Caco-2 (cell line): Measurements from ENCODE around the gene IRF2BP2. TPM values are rescaled to one million over a fixed set of nuclear protein-coding genes. Genes with fewer than 3 reads are reported as not detected.

Source experiments
- BruUV-seq: library from RNA; stranded (reverse); fragments of 400-500 nt; replicated peaks from 2 replicates; lab custom pipeline; 2021; lab: Mats Ljungman, UMichigan
- CTCF ChIA-PET: fragments of 300-600 bp; sonication (Branson Sonifier 250); formaldehyde crosslinking; loops from one replicate; lab custom pipeline; 2022; ENCODE audit warnings: antibody characterized with exemption; lab: Charles Lee
- POLR2A ChIA-PET: fragments of 300-600 bp; sonication (Branson Sonifier 250); formaldehyde crosslinking; loops from one replicate; lab custom pipeline; 2022; ENCODE audit warnings: antibody characterized with exemption; lab: Charles Lee
- DNase-seq, 2 experiments: peaks; one replicate each; pipeline versions ENCODE4 v3.0.0 to v3.0.0-alpha.2; 2020 to 2022
- H3K27me3 ChIP-seq: replicated peaks from 2 replicates; pipeline ENCODE4 v1.6.0; 2011; ENCODE audit warnings: low read length; ENCODE audit not compliant: control insufficient read depth, insufficient read depth
- H3K36me3 ChIP-seq: 2 replicates; pipeline ENCODE4 v1.5.1; 2011; ENCODE audit warnings: low read length; ENCODE audit not compliant: control insufficient read depth, insufficient read depth
- H3K4me1 ChIP-seq: fragments of 250-450 bp; sonication (Bioruptor Pico); 2 replicates; pipeline ENCODE4 v1.5.1; 2020; ENCODE audit warnings: mild to moderate bottlenecking
- H3K4me3 ChIP-seq: 2 replicates; pipeline ENCODE4 v1.5.1; 2011; ENCODE audit warnings: low read depth, mild to moderate bottlenecking, control low read depth, low read length
- H3K9me3 ChIP-seq: fragments of 250-450 bp; sonication (Bioruptor Pico); 2 replicates; pipeline ENCODE4 v1.5.1; 2020; ENCODE audit warnings: mild to moderate bottlenecking, moderate library complexity
- H3K27ac Mint-ChIP-seq: one replicate; pipeline ENCODE4 v1.8.0; 2022; ENCODE audit warnings: mixed read lengths; ENCODE audit not compliant: unreplicated experiment
- H3K27me3 Mint-ChIP-seq: one replicate; pipeline ENCODE4 v1.8.0; 2022; ENCODE audit warnings: mixed read lengths; ENCODE audit not compliant: insufficient read depth, unreplicated experiment
- H3K36me3 Mint-ChIP-seq: one replicate; pipeline ENCODE4 v1.8.0; 2022; ENCODE audit warnings: mild to moderate bottlenecking, mixed read lengths; ENCODE audit not compliant: insufficient read depth, unreplicated experiment
- H3K4me1 Mint-ChIP-seq: one replicate; pipeline ENCODE4 v1.8.0; 2022; ENCODE audit warnings: low read depth, mixed read lengths; ENCODE audit not compliant: unreplicated experiment
- H3K4me3 Mint-ChIP-seq: one replicate; pipeline ENCODE4 v1.8.0; 2022; ENCODE audit warnings: mild to moderate bottlenecking, moderate library complexity, mixed read lengths; ENCODE audit not compliant: unreplicated experiment
- H3K9me3 Mint-ChIP-seq: one replicate; pipeline ENCODE4 v1.8.0; 2022; ENCODE audit warnings: mixed read lengths; ENCODE audit not compliant: unreplicated experiment
- intact Hi-C: fragments of 100-400 bp; cut with micrococcal nuclease; formaldehyde crosslinking; loops from one replicate; pipeline ENCODE4 v1.10.0; 2022; ENCODE audit not compliant: unreplicated experiment
- total RNA-seq: library from RNA; stranded (reverse); gene quantifications from 2 replicates; pipeline ENCODE4 v1.2.3, GENCODE V29; 2022
- TF ChIP-seq, protein P1 (sequence below), 2 experiments: fragments of 200-600 bp in 1 of 2; IDR thresholded peaks; 1 replicate in 1 of 2; 2 replicates in 1 of 2; pipeline versions ENCODE4 v1.5.1 to v1.8.0; 2011 to 2022; ENCODE audit warnings: antibody characterized with exemption in 1 of 2, control low read depth in 1 of 2, inconsistent platforms in 1 of 2, low read depth in 1 of 2, low read length in 1 of 2, mild to moderate bottlenecking in 1 of 2, moderate library complexity in 1 of 2; ENCODE audit not compliant: insufficient read depth in 1 of 2, severe bottlenecking in 1 of 2, unreplicated experiment in 1 of 2

IRF2BP2 gene
- total RNA-seq, 1 experiment from 2014 or later: 135 TPM

DNA sequence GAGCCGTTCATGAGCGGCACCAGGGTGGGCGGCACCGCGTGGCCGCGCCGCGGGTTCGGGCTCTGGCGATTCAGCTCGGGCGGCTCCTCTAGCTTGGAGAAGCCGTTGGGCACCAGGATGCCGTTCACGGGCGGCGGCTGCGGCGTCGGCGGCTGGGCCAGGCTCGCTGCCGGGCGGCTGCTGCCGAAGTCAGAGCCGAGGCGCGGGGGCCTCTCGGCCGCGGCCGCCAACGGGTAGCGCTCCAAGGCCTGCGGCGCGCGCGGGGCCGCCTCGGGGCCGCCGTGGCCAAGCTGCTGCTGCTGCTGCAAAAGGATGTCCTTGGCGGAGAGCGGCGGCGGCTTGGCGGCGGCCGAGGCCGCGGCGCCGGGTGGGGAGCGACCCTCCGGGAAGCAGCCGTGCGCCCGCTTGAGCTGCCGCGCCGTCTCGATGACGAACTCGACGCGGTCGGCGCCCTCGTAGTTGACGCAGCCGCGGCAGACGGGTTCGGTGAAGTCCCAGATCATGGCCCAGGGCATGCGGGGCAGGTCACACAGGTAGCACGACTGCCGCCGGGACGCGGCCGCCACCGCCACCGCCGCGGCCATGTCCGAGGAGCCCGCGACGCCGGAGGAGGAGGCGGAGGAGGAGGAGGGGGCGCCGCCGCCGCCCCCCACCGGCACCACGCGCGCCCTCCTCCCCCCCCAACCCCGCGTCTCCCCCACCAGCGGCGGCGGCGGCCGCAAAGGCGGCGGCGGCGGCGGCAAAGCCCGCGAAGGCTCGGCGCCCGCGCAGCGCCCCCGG lies 877 bp downstream of the IRF2BP2 start:
- H3K27ac Mint-ChIP-seq: peak overlapping the region; percentile 59
- peaks cover 41% of the 10 kb centered on the region for H3K4me1 Mint-ChIP-seq

DNA sequence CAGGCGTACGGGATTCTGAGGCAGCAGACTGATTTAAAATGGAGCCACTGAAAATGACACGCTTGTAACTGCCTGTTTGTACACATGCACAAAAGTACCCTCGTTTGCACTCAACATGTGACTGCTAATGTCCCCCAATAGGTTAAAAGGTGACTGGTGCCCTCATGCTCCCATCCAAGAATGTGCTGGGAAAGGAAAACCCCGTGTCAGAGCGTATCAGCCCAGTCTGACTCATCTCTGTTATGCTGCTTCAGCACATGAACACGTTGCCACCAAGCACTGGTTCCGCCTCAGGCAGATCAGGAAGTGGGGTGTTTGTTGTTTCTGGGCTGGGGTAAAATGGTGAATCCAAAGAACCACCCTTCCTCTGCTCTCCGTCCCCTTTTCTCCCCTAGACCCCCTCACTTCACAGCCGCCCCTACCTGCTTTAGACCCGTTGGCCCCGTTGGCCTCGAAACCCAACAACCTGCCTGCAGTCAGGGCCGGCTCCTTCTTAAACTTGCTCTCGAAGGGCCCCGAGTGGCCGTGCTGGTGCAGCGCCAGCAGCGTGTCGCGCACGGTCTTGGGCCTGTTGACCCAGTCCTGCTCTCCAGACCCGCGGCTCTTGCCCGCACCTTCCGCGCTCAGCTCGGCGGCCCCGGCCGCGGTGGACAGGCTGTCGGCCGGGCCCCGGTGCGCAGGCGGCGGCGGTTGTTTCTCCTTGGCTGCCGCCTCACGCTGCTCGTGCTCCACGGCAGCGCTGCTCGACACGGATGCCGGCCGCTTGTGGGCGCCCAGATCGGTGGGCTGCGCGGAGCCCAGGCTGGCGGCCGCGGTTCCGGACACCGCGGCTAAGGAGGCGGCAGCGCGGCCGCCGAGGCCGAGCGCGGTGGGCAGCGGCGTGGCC lies 1.7 kb downstream of the IRF2BP2 start:
- Mint-ChIP-seq H3K4me1 (peaks cover 40% of the 10 kb centered on the region), H3K9me3 (no peaks in the 10 kb centered on the region), H3K27me3 (no peaks in the 10 kb centered on the region), H3K36me3 (peaks cover 82% of the 10 kb centered on the region), H3K27ac (peak overlapping the region; percentile 90), H3K4me3 (peak overlapping the region; percentile 90)
- intact Hi-C loops: no loop called here
- Histone ChIP-seq H3K4me3 (peak overlapping the region; percentile 82), H3K9me3 (no peaks in the 10 kb centered on the region), H3K27me3 (no peaks in the 10 kb centered on the region), H3K4me1 (peaks cover 33% of the 10 kb centered on the region), H3K36me3 (peaks cover 7% of the 10 kb centered on the region)
- CTCF ChIA-PET: no interaction called here
- TF ChIP-seq, protein P1, sequence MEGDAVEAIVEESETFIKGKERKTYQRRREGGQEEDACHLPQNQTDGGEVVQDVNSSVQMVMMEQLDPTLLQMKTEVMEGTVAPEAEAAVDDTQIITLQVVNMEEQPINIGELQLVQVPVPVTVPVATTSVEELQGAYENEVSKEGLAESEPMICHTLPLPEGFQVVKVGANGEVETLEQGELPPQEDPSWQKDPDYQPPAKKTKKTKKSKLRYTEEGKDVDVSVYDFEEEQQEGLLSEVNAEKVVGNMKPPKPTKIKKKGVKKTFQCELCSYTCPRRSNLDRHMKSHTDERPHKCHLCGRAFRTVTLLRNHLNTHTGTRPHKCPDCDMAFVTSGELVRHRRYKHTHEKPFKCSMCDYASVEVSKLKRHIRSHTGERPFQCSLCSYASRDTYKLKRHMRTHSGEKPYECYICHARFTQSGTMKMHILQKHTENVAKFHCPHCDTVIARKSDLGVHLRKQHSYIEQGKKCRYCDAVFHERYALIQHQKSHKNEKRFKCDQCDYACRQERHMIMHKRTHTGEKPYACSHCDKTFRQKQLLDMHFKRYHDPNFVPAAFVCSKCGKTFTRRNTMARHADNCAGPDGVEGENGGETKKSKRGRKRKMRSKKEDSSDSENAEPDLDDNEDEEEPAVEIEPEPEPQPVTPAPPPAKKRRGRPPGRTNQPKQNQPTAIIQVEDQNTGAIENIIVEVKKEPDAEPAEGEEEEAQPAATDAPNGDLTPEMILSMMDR (IDR thresholded peaks at IDR 0.05; ENCODE audit: insufficient read depth in 1 of 2, low read depth in 1 of 2, low read length in 1 of 2, severe bottlenecking in 1 of 2, unreplicated experiment in 1 of 2): peak in 1 of 2 experiments; percentile 12
- DNase-seq: peak; percentile 73 to 80
- POLR2A ChIA-PET: no interaction called here
- BruUV-seq: TSS peak; percentile 10

More for the DNA sequence above, 877 bp downstream of the IRF2BP2 start:
- ChIA-PET CTCF (no interaction called here), POLR2A (interaction anchor here (2.4 to 5.1 kb wide), 5 partner anchors 8 to 172 kb away, joined by 12 to 72 read pairs (median 61); no protein-coding TSS in a partner anchor)
- peak overlapping the region; percentile 82 for H3K4me3 ChIP-seq
- H3K4me1 ChIP-seq: peaks cover 30% of the 10 kb centered on the region
- Mint-ChIP-seq H3K27me3 (no peaks in the 10 kb centered on the region), H3K36me3 (peaks cover 75% of the 10 kb centered on the region), H3K4me3 (peak overlapping the region; percentile 90), H3K9me3 (no peaks in the 10 kb centered on the region)
- no peaks in the 10 kb centered on the region for H3K9me3 ChIP-seq
- no TSS peak for BruUV-seq
- intact Hi-C loops: no loop called here
- H3K36me3 ChIP-seq: peaks cover 7% of the 10 kb centered on the region
- TF ChIP-seq, protein P1 (IDR thresholded peaks at IDR 0.05; ENCODE audit: insufficient read depth in 1 of 2, low read depth in 1 of 2, low read length in 1 of 2, severe bottlenecking in 1 of 2, unreplicated experiment in 1 of 2): no peak
- peak; percentile 59 to 70 for DNase-seq
- H3K27me3 ChIP-seq: no peaks in the 10 kb centered on the region
